K562 (cell line): ENCODE measurements around the gene CDC5L. TPM values are rescaled to one million over a fixed set of nuclear protein-coding genes. Genes with fewer than 3 reads are reported as not detected.

ENCODE experiments used
- ARID2 ChIP-seq: fragments of 450-650 bp; IDR thresholded peaks from 2 replicates; pipeline ENCODE4 v1.6.1; 2017; ENCODE audit warnings: antibody characterized with exemption, mild to moderate bottlenecking
- ESRRA ChIP-seq: fragments of 450-650 bp; IDR thresholded peaks from 2 replicates; pipeline ENCODE4 v1.6.1; 2014; ENCODE audit warnings: low read depth, mild to moderate bottlenecking, moderate library complexity, borderline replicate concordance
- FOSL1 ChIP-seq: fragments of 200-800 bp; sonication (Bioruptor generic); conservative IDR thresholded peaks from 2 replicates; pipeline ENCODE4 v1.6.1; 2016; ENCODE audit warnings: missing genetic modification characterization, missing compliant biosample characterization
- FOXK1 ChIP-seq: sonication (generic); formaldehyde crosslinking; IDR thresholded peaks from 2 replicates; pipeline ENCODE4 v1.8.0; 2022; ENCODE audit warnings: missing genetic modification reagents, mild to moderate bottlenecking, borderline replicate concordance
- FOXM1 ChIP-seq, 2 experiments: fragments of 450-650 bp in 1 of 2; sonication (generic) in 1 of 2; formaldehyde crosslinking in 1 of 2; IDR thresholded peaks; 2 replicates each; pipeline versions ENCODE4 v1.6.1 to v1.9.0; 2017 to 2022; ENCODE audit warnings: low read depth in 2 of 2, mild to moderate bottlenecking in 2 of 2, missing genetic modification reagents in 1 of 2, moderate library complexity in 1 of 2
- GATAD2B ChIP-seq: fragments of 450-650 bp; IDR thresholded peaks from 2 replicates; pipeline ENCODE4 v1.6.1; 2017; ENCODE audit warnings: mild to moderate bottlenecking, borderline replicate concordance
- JUN ChIP-seq, 2 experiments: sonication (generic) in 1 of 2; formaldehyde crosslinking in 1 of 2; IDR thresholded peaks; 2 replicates each; pipeline versions ENCODE4 v1.6.1 to v1.8.0; 2012 to 2022; ENCODE audit warnings: borderline replicate concordance in 2 of 2, mild to moderate bottlenecking in 2 of 2, improper control_type of control experiment in 1 of 2, low read depth in 1 of 2, low read length in 1 of 2, missing genetic modification reagents in 1 of 2
- KHSRP ChIP-seq: fragments of 450-650 bp; IDR thresholded peaks from 2 replicates; pipeline ENCODE4 v1.6.1; 2017
- KLF16 ChIP-seq: IDR thresholded peaks from 2 replicates; pipeline ENCODE4 v1.6.1; 2016; ENCODE audit warnings: antibody characterized with exemption
- MAFK ChIP-seq: IDR thresholded peaks from 2 replicates; pipeline ENCODE4 v1.6.1; 2011; ENCODE audit warnings: low read length, improper control_type of control experiment
- MEF2A ChIP-seq: IDR thresholded peaks from 2 replicates; pipeline ENCODE4 v1.6.1; 2011; ENCODE audit warnings: low read depth, mild to moderate bottlenecking, low read length, moderate library complexity; ENCODE audit not compliant: control insufficient read depth
- MNT ChIP-seq, 2 experiments: fragments of 450-650 bp; conservative IDR thresholded peaks; 2 replicates each; pipeline ENCODE4 v1.6.1; 2017; ENCODE audit warnings: mild to moderate bottlenecking in 2 of 2, moderate library complexity in 2 of 2
- SIN3B ChIP-seq: fragments of 450-650 bp; IDR thresholded peaks from 2 replicates; pipeline ENCODE4 v1.6.1; 2017; ENCODE audit warnings: low read depth, mild to moderate bottlenecking, moderate library complexity
- SMAD4 ChIP-seq: fragments of 250-450 bp; sonication (Bioruptor Pico); conservative IDR thresholded peaks from 2 replicates; pipeline ENCODE4 v1.8.0; 2021; ENCODE audit warnings: inconsistent platforms, mild to moderate bottlenecking, moderate library complexity
- SMARCA4 ChIP-seq: fragments of 450-650 bp; IDR thresholded peaks from 2 replicates; pipeline ENCODE4 v1.6.1; 2016
- SMARCE1 ChIP-seq: fragments of 450-650 bp; IDR thresholded peaks from 2 replicates; pipeline ENCODE4 v1.7.1; 2016; ENCODE audit warnings: mild to moderate bottlenecking
- SP1 ChIP-seq: sonication (generic); formaldehyde crosslinking; IDR thresholded peaks from 2 replicates; pipeline ENCODE4 v1.8.1; 2022; ENCODE audit warnings: mild to moderate bottlenecking, missing genetic modification reagents
- THRAP3 ChIP-seq: fragments of 450-650 bp; IDR thresholded peaks from 2 replicates; pipeline ENCODE4 v1.6.1; 2016; ENCODE audit warnings: mild to moderate bottlenecking, inconsistent platforms, borderline replicate concordance
- XRCC5 ChIP-seq: fragments of 200-400 bp; formaldehyde crosslinking; IDR thresholded peaks from 2 replicates; pipeline ENCODE4 v1.6.1; 2017; ENCODE audit warnings: low read depth, mild to moderate bottlenecking, low read length
- ZBTB7A ChIP-seq: IDR thresholded peaks from 2 replicates; pipeline ENCODE4 v1.6.1; 2011; ENCODE audit warnings: low read depth, mild to moderate bottlenecking, low read length, moderate library complexity, borderline replicate concordance; ENCODE audit not compliant: control insufficient read depth
- ZC3H8 ChIP-seq: fragments of 450-650 bp; IDR thresholded peaks from 2 replicates; pipeline ENCODE4 v1.6.1; 2017
- ZNF134 ChIP-seq: fragments of 250-450 bp; sonication (Bioruptor Pico); conservative IDR thresholded peaks from 2 replicates; pipeline ENCODE4 v1.4.0; 2020
- ZNF212 ChIP-seq: fragments of 450-650 bp; formaldehyde crosslinking; IDR thresholded peaks from 2 replicates; pipeline ENCODE4 v1.4.0; 2020; ENCODE audit warnings: mild to moderate bottlenecking
- ZNF707 ChIP-seq: fragments of 250-450 bp; sonication (Bioruptor Pico); conservative IDR thresholded peaks from 2 replicates; pipeline ENCODE4 v1.8.0; 2022; ENCODE audit warnings: inconsistent platforms, mild to moderate bottlenecking, moderate library complexity
- ZNF76 ChIP-seq: fragments of 250-450 bp; sonication (Bioruptor Pico); IDR thresholded peaks from 2 replicates; pipeline ENCODE4 v1.4.0; 2020; ENCODE audit warnings: mild to moderate bottlenecking, moderate library complexity, borderline replicate concordance
- polyA plus RNA-seq, 8 experiments: library from polyadenylated mRNA; depleted of rRNA in 4 of 8; stranded (reverse) in 5 of 8; unstranded in 3 of 8; fragments of >200 nt; fragmentation: Nextera tagmentation in 2 of 8; fragmentation: Illumina TruSeq in 1 of 8; extraction: Ambion mirVana in 2 of 8; extraction: Trizol in 1 of 8; gene quantifications; 2 replicates each; pipeline versions ENCODE4 v1.2.1 to v1.2.3, GENCODE V29; 2011 to 2014; ENCODE audit warnings: inconsistent platforms in 1 of 8, missing spikeins in 1 of 8
- total RNA-seq, 7 experiments: library from RNA; depleted of rRNA in 6 of 7; stranded (reverse); fragments of >200 nt in 6 of 7; fragmentation: Illumina TruSeq in 2 of 7; extraction: Trizol in 2 of 7; gene quantifications; 2 replicates each; pipeline versions ENCODE4 v1.2.1 to v1.2.3, GENCODE V29; 2011 to 2021; ENCODE audit warnings: low replicate concordance in 1 of 7

The CDC5L gene
- total and polyA plus RNA-seq, 9 of the 15 experiments (the other 6 are each of a cell fraction or from before 2014, with no cell fraction given), result 22.3 to 44.2 (median 30.8) TPM

GRCh38 chr6:44456070-44456965 is 68.8 kb downstream of the CDC5L start (continued):
- peak; percentile 78 for TF ChIP-seq SMARCE1
- TF ChIP-seq ARID2, result 0 out of 2 replicates have a peak, but pooled peaks have one; percentile 14
- TF ChIP-seq ZNF212 (CRISPR knock-in tag), result no peak
- 0 out of 2 replicates have a peak, but pooled peaks have one; percentile 25 for TF ChIP-seq SMAD4
- TF ChIP-seq JUN (IDR thresholded peaks at IDR 0.05; ENCODE audit: borderline replicate concordance, low read depth, low read length), result peak; percentile 89
- TF ChIP-seq JUN (CRISPR knock-in tag; IDR thresholded peaks at IDR 0.05; ENCODE audit: borderline replicate concordance), result no peak
- TF ChIP-seq MNT (conservative IDR thresholded peaks at IDR 0.05), result peak; percentile 48 to 63; a peak in 1 of 4 replicates
- 0 out of 2 replicates have a peak, but pooled peaks have one; percentile 17 for TF ChIP-seq FOXM1 (IDR thresholded peaks at IDR 0.05; ENCODE audit: low read depth)
- TF ChIP-seq FOXM1 (CRISPR knock-in tag; IDR thresholded peaks at IDR 0.05; ENCODE audit: low read depth), result no peak
- TF ChIP-seq KLF16, result peak; percentile 70
- TF ChIP-seq GATAD2B, result no peak
- TF ChIP-seq ZNF707 (CRISPR knock-in tag), result no peak
- peak; percentile 75 for TF ChIP-seq ESRRA
- TF ChIP-seq THRAP3, result no peak
- TF ChIP-seq SP1 (CRISPR knock-in tag), result 0 out of 2 replicates have a peak, but pooled peaks have one; percentile 42
- TF ChIP-seq MEF2A, result no peak
- TF ChIP-seq ZBTB7A, result peak; percentile 52; the same call in 1 of the 2 replicates
- peak; percentile 91 for TF ChIP-seq FOSL1 (tag)
- TF ChIP-seq SMARCA4, result peak; percentile 83
- no peak for TF ChIP-seq ZNF134 (CRISPR knock-in tag)
- TF ChIP-seq FOXK1 (CRISPR knock-in tag), result no peak
- TF ChIP-seq KHSRP, result peak; percentile 23; the same call in 1 of the 2 replicates
- TF ChIP-seq ZNF76 (CRISPR knock-in tag), result no peak
- TF ChIP-seq ZC3H8, result no peak
- TF ChIP-seq MAFK, result no peak
- peak; percentile 53; the same call in 1 of the 2 replicates for TF ChIP-seq XRCC5
- TF ChIP-seq SIN3B, result no peak
